Mesothelial cell of epicardium (in vitro differentiated cells): Measurements from ENCODE around the gene FAM209A. TPM values are rescaled to one million over a fixed set of nuclear protein-coding genes. Genes with fewer than 3 reads are reported as not detected.

Experiments
- DNase-seq, 2 experiments: peaks; one replicate each; pipeline ENCODE4 v3.0.0; 2021; ENCODE audit warnings: low spot score in 2 of 2; ENCODE audit not compliant: unreplicated experiment in 2 of 2
- H3K27ac Mint-ChIP-seq: 2 replicates; pipeline ENCODE4 v1.8.0; 2021; ENCODE audit warnings: mixed read lengths
- H3K27me3 Mint-ChIP-seq: 2 replicates; pipeline ENCODE4 v1.8.0; 2021; ENCODE audit warnings: low read depth, mixed read lengths
- H3K36me3 Mint-ChIP-seq: 2 replicates; pipeline ENCODE4 v1.8.0; 2021; ENCODE audit warnings: mixed read lengths
- H3K4me1 Mint-ChIP-seq: 2 replicates; pipeline ENCODE4 v1.8.0; 2021; ENCODE audit warnings: mixed read lengths
- H3K4me3 Mint-ChIP-seq: 2 replicates; pipeline ENCODE4 v1.8.0; 2021; ENCODE audit warnings: mild to moderate bottlenecking, moderate library complexity, mixed read lengths
- H3K9me3 Mint-ChIP-seq: 2 replicates; pipeline ENCODE4 v1.8.0; 2021; ENCODE audit warnings: mixed read lengths
- total RNA-seq: library from RNA; stranded (reverse); gene quantifications from 3 replicates; pipeline ENCODE4 v1.2.1, GENCODE V29; 2021
- TF ChIP-seq, protein P1 (sequence below): fragments of 200-600 bp; sonication (generic); IDR thresholded peaks from one replicate; pipeline ENCODE4 v1.5.0; 2021; ENCODE audit warnings: antibody characterized with exemption; ENCODE audit not compliant: unreplicated experiment

FAM209A gene
- total RNA-seq, 1 donor from 2014 or later, result 0.34 TPM

DNA sequence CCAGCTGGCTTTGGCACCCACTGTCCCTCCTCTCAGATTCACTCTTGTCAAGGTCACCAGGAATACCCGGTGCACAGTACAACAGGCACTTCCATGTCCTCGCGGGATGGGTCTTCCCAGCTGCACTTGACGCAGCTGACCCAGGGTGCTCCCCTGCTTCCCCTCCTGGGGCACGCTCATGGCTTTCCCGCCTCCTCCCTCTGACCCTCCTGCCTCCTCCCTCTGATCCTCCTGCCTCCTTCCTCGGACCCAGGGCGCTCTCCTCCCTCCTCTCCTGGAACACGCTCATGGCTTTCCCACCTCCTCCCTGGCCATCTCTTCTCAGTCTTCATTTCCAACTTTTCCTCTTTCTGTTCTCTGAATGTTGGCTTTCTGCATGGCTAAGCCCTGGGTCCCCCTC lies 50.6 kb downstream of the FAM209A start:
- Mint-ChIP-seq H3K4me1 (peaks cover 10% of the 10 kb centered on the region), H3K36me3 (no peaks in the 10 kb centered on the region), H3K27me3 (no peaks in the 10 kb centered on the region), H3K27ac (no peak overlapping the region), H3K9me3 (no peaks in the 10 kb centered on the region), H3K4me3 (no peak overlapping the region)
- no peak for DNase-seq
- TF ChIP-seq, protein P1, sequence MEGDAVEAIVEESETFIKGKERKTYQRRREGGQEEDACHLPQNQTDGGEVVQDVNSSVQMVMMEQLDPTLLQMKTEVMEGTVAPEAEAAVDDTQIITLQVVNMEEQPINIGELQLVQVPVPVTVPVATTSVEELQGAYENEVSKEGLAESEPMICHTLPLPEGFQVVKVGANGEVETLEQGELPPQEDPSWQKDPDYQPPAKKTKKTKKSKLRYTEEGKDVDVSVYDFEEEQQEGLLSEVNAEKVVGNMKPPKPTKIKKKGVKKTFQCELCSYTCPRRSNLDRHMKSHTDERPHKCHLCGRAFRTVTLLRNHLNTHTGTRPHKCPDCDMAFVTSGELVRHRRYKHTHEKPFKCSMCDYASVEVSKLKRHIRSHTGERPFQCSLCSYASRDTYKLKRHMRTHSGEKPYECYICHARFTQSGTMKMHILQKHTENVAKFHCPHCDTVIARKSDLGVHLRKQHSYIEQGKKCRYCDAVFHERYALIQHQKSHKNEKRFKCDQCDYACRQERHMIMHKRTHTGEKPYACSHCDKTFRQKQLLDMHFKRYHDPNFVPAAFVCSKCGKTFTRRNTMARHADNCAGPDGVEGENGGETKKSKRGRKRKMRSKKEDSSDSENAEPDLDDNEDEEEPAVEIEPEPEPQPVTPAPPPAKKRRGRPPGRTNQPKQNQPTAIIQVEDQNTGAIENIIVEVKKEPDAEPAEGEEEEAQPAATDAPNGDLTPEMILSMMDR, result no peak

Other genes starting within 250 kb of the FAM209A start
- 64.9 to 66.9 TPM (median 66.4 TPM) in 3 replicates for gene FAM210B, start 165.8 kb upstream of the FAM209A start, total RNA-seq
- 13.2 to 14.7 TPM (median 14.4 TPM) in 3 replicates for gene AURKA, start 132.5 kb upstream of the FAM209A start, total RNA-seq
- gene CSTF1, start 132.1 kb upstream of the FAM209A start, total RNA-seq, result 36.8 to 43.5 TPM (median 40.9 TPM) in 3 replicates
- 0.67 to 0.78 TPM (median 0.72 TPM) in 3 replicates for gene CASS4, start 112.5 kb upstream of the FAM209A start, total RNA-seq
- 59.5 to 63.2 TPM (median 61.9 TPM) in 3 replicates for gene RTF2, start 56.1 kb upstream of the FAM209A start, total RNA-seq
- 0.36 to 0.60 TPM in 2 of 3 replicates, not detected in the other for gene FAM209B, start 8.5 kb downstream of the FAM209A start, total RNA-seq
- gene TFAP2C, start 104.6 kb downstream of the FAM209A start, total RNA-seq, result 9.8 to 10.3 TPM (median 10.2 TPM) in 3 replicates